ENCODE data around the gene KCNMB2. TPM values are rescaled to one million over a fixed set of nuclear protein-coding genes. Genes with fewer than 3 reads are reported as not detected.

Gene KCNMB2
- total RNA-seq, 1 experiment from 2014 or later = not detected

GRCh38 chr3:178510496-178510895 lies 25.7 kb upstream of the KCNMB2 start (continued):
- TF ChIP-seq AR (CRISPR knock-in tag; IDR thresholded peaks at IDR 0.05) (no peak), TEAD1 (CRISPR knock-in tag; IDR thresholded peaks at IDR 0.05) (no peak), NFYB (CRISPR knock-in tag; conservative IDR thresholded peaks at IDR 0.05; ENCODE audit: low read depth) (no peak)

GRCh38 chr3:178512647-178513046 lies 23.6 kb upstream of the KCNMB2 start:
- ChIA-PET POLR2A (no interaction called here), CTCF (no interaction called here)
- H3K27ac Mint-ChIP-seq = no peak overlapping the region
- H3K9me3 Mint-ChIP-seq = no peaks in the 10 kb centered on the region
- no peaks in the 10 kb centered on the region for H3K4me1 Mint-ChIP-seq
- no peaks in the 10 kb centered on the region for H3K27me3 Mint-ChIP-seq (ENCODE audit: low read depth)
- H3K36me3 Mint-ChIP-seq = no peaks in the 10 kb centered on the region
- no peak for DNase-seq (ENCODE audit: low spot score)
- H3K4me3 Mint-ChIP-seq = no peak overlapping the region
- TF ChIP-seq RELA (CRISPR knock-in tag; IDR thresholded peaks at IDR 0.05; ENCODE audit: borderline replicate concordance) (no peak), MAX (CRISPR knock-in tag; IDR thresholded peaks at IDR 0.05) (no peak), JAZF1 (CRISPR knock-in tag; IDR thresholded peaks at IDR 0.05) (no peak), KAT7 (CRISPR knock-in tag; IDR thresholded peaks at IDR 0.05; ENCODE audit: borderline replicate concordance) (no peak), E2F5 (CRISPR knock-in tag; IDR thresholded peaks at IDR 0.05) (no peak), SOX15 (CRISPR knock-in tag; IDR thresholded peaks at IDR 0.05) (no peak), ZNF532 (CRISPR knock-in tag; IDR thresholded peaks at IDR 0.05; ENCODE audit: borderline replicate concordance) (no peak), USF1 (CRISPR knock-in tag; IDR thresholded peaks at IDR 0.05) (no peak), ERG (CRISPR knock-in tag; IDR thresholded peaks at IDR 0.05) (no peak), NFATC4 (CRISPR knock-in tag; IDR thresholded peaks at IDR 0.05) (no peak), ZNF138 (CRISPR knock-in tag; conservative IDR thresholded peaks at IDR 0.05) (no peak), USF2 (CRISPR knock-in tag; IDR thresholded peaks at IDR 0.05) (no peak), ZNF396 (CRISPR knock-in tag; IDR thresholded peaks at IDR 0.05; ENCODE audit: borderline replicate concordance) (no peak), ZNF671 (CRISPR knock-in tag; IDR thresholded peaks at IDR 0.05) (no peak), ZNF423 (CRISPR knock-in tag; IDR thresholded peaks at IDR 0.05) (no peak), TEAD4 (CRISPR knock-in tag; IDR thresholded peaks at IDR 0.05) (no peak), ZBTB21 (CRISPR knock-in tag; IDR thresholded peaks at IDR 0.05; ENCODE audit: borderline replicate concordance) (no peak)
- no peak for ATAC-seq
